ENCODE results near the gene CNTNAP4.

The CNTNAP4 gene

GRCh38 chr16:76527244-76527643, 250.0 kb downstream of the CNTNAP4 start:
- CTCF ChIA-PET = no interaction called here
- DNase-seq (ENCODE audit: extremely low spot score) = no peak
- POLR2A ChIA-PET = no interaction called here
- TF ChIP-seq ELF4 (IDR thresholded peaks at IDR 0.05) = no peak
- no peak for TF ChIP-seq TARDBP (IDR thresholded peaks at IDR 0.05)
- TF ChIP-seq HDGF (IDR thresholded peaks at IDR 0.05; ENCODE audit: borderline replicate concordance) = no peak
- no peak for TF ChIP-seq PKNOX1 (IDR thresholded peaks at IDR 0.05)
- no peak for TF ChIP-seq FOXA1 (IDR thresholded peaks at IDR 0.05)
- no peak for TF ChIP-seq L3MBTL2 (conservative IDR thresholded peaks at IDR 0.05)
- TF ChIP-seq ARNT (IDR thresholded peaks at IDR 0.05) = no peak
- no peak for TF ChIP-seq LEF1 (IDR thresholded peaks at IDR 0.05; ENCODE audit: borderline replicate concordance)
- no peak for TF ChIP-seq SP1 (IDR thresholded peaks at IDR 0.05)
- TF ChIP-seq NFRKB (IDR thresholded peaks at IDR 0.05) = no peak
- TF ChIP-seq ZNF384 (IDR thresholded peaks at IDR 0.05) = no peak

GRCh38 chr16:76529120-76529519, 251.9 kb downstream of the CNTNAP4 start:
- no peak for DNase-seq (ENCODE audit: extremely low spot score)
- POLR2A ChIA-PET = no interaction called here
- TF ChIP-seq PKNOX1 (IDR thresholded peaks at IDR 0.05) (no peak), BHLHE40 (IDR thresholded peaks at IDR 0.05; ENCODE audit: borderline replicate concordance) (no peak), NFRKB (IDR thresholded peaks at IDR 0.05) (no peak)
- CTCF ChIA-PET = no interaction called here

- TF ChIP-seq L3MBTL2 (conservative IDR thresholded peaks at IDR 0.05) (no peak), LEF1 (IDR thresholded peaks at IDR 0.05; ENCODE audit: borderline replicate concordance) (no peak), HDGF (IDR thresholded peaks at IDR 0.05; ENCODE audit: borderline replicate concordance) (no peak), NFRKB (IDR thresholded peaks at IDR 0.05) (no peak), ARNT (IDR thresholded peaks at IDR 0.05) (no peak), BHLHE40 (IDR thresholded peaks at IDR 0.05; ENCODE audit: borderline replicate concordance) (no peak), TARDBP (IDR thresholded peaks at IDR 0.05) (no peak), FOXA1 (IDR thresholded peaks at IDR 0.05) (no peak), SUZ12 (IDR thresholded peaks at IDR 0.05) (no peak), CTBP1 (IDR thresholded peaks at IDR 0.05; ENCODE audit: borderline replicate concordance) (no peak), PKNOX1 (IDR thresholded peaks at IDR 0.05) (no peak), FOXK2 (IDR thresholded peaks at IDR 0.05) (no peak), FOXM1 (IDR thresholded peaks at IDR 0.05; ENCODE audit: borderline replicate concordance) (no peak), SP1 (IDR thresholded peaks at IDR 0.05) (no peak)
- CTCF ChIA-PET = no interaction called here
- POLR2A ChIA-PET = no interaction called here
- DNase-seq (ENCODE audit: extremely low spot score) = no peak
These were observed 254.0 kb downstream of the CNTNAP4 start for GRCh38 chr16:76531236-76531635.

- CTCF ChIA-PET = no interaction called here
- no peak for DNase-seq (ENCODE audit: extremely low spot score)
- POLR2A ChIA-PET = no interaction called here
- TF ChIP-seq LEF1 (IDR thresholded peaks at IDR 0.05; ENCODE audit: borderline replicate concordance) = no peak
- TF ChIP-seq PKNOX1 (IDR thresholded peaks at IDR 0.05) = no peak
- no peak for TF ChIP-seq CTBP1 (IDR thresholded peaks at IDR 0.05; ENCODE audit: borderline replicate concordance)
- TF ChIP-seq ELF4 (IDR thresholded peaks at IDR 0.05) = no peak
- no peak for TF ChIP-seq SP1 (IDR thresholded peaks at IDR 0.05)
- TF ChIP-seq ZNF384 (IDR thresholded peaks at IDR 0.05) = no peak
- TF ChIP-seq TARDBP (IDR thresholded peaks at IDR 0.05) = no peak
- TF ChIP-seq L3MBTL2 (conservative IDR thresholded peaks at IDR 0.05) = no peak
- TF ChIP-seq FOXM1 (IDR thresholded peaks at IDR 0.05; ENCODE audit: borderline replicate concordance) = no peak
- no peak for TF ChIP-seq HDGF (IDR thresholded peaks at IDR 0.05; ENCODE audit: borderline replicate concordance)
- no peak for TF ChIP-seq FOXA1 (IDR thresholded peaks at IDR 0.05)
- TF ChIP-seq BHLHE40 (IDR thresholded peaks at IDR 0.05; ENCODE audit: borderline replicate concordance) = no peak
- TF ChIP-seq NFRKB (IDR thresholded peaks at IDR 0.05) = no peak
- no peak for TF ChIP-seq SUZ12 (IDR thresholded peaks at IDR 0.05)
- TF ChIP-seq ARNT (IDR thresholded peaks at IDR 0.05) = no peak
These were observed 255.2 kb downstream of the CNTNAP4 start for GRCh38 chr16:76532188-76532973.

GRCh38 chr16:76539609-76540008, 262.4 kb downstream of the CNTNAP4 start:
- DNase-seq (ENCODE audit: extremely low spot score) = no peak
- ChIA-PET CTCF (no interaction called here), POLR2A (no interaction called here)
- TF ChIP-seq NFRKB (IDR thresholded peaks at IDR 0.05) (no peak), FOXM1 (IDR thresholded peaks at IDR 0.05; ENCODE audit: borderline replicate concordance) (no peak), FOXK2 (IDR thresholded peaks at IDR 0.05) (no peak), BHLHE40 (IDR thresholded peaks at IDR 0.05; ENCODE audit: borderline replicate concordance) (no peak), FOXA1 (IDR thresholded peaks at IDR 0.05) (no peak), TARDBP (IDR thresholded peaks at IDR 0.05) (no peak), HDGF (IDR thresholded peaks at IDR 0.05; ENCODE audit: borderline replicate concordance) (no peak), ARNT (IDR thresholded peaks at IDR 0.05) (no peak), CTBP1 (IDR thresholded peaks at IDR 0.05; ENCODE audit: borderline replicate concordance) (no peak)

- POLR2A ChIA-PET = no interaction called here
- TF ChIP-seq NFRKB (IDR thresholded peaks at IDR 0.05) (no peak), ZNF384 (IDR thresholded peaks at IDR 0.05) (no peak), L3MBTL2 (conservative IDR thresholded peaks at IDR 0.05) (no peak), FOXM1 (IDR thresholded peaks at IDR 0.05; ENCODE audit: borderline replicate concordance) (no peak), FOXA1 (IDR thresholded peaks at IDR 0.05) (no peak), TARDBP (IDR thresholded peaks at IDR 0.05) (no peak), ARNT (IDR thresholded peaks at IDR 0.05) (no peak), SP1 (IDR thresholded peaks at IDR 0.05) (no peak), SUZ12 (IDR thresholded peaks at IDR 0.05) (no peak), BHLHE40 (IDR thresholded peaks at IDR 0.05; ENCODE audit: borderline replicate concordance) (no peak), FOXK2 (IDR thresholded peaks at IDR 0.05) (no peak), HDGF (IDR thresholded peaks at IDR 0.05; ENCODE audit: borderline replicate concordance) (no peak), PKNOX1 (IDR thresholded peaks at IDR 0.05) (no peak), LEF1 (IDR thresholded peaks at IDR 0.05; ENCODE audit: borderline replicate concordance) (no peak), ELF4 (IDR thresholded peaks at IDR 0.05) (no peak), CTBP1 (IDR thresholded peaks at IDR 0.05; ENCODE audit: borderline replicate concordance) (no peak)
- CTCF ChIA-PET = no interaction called here
- DNase-seq (ENCODE audit: extremely low spot score) = no peak
These were observed 263.9 kb downstream of the CNTNAP4 start for GRCh38 chr16:76541070-76541469.
